HG03354 (cell line): ENCODE data around the gene HEATR5B.
"Not testable (repeated sequence)": the region's sequence is repeated elsewhere in the genome, so short reads cannot be mapped to it uniquely, and the experiment has no call there.

Source experiments
- ATAC-seq: cut with Tn5 transposase; IDR thresholded peaks from one replicate; pipeline ENCODE4 v1.9.1; 2021; ENCODE audit warnings: mild to moderate bottlenecking; ENCODE audit not compliant: unreplicated experiment, poor library complexity, severe bottlenecking

The HEATR5B gene

GRCh38 chr2:37070931-37071330 is 13.2 kb downstream of the HEATR5B start:
- ATAC-seq: no peak

- ATAC-seq: no peak
These were observed 15.5 kb downstream of the HEATR5B start for GRCh38 chr2:37068686-37069085.

DNA sequence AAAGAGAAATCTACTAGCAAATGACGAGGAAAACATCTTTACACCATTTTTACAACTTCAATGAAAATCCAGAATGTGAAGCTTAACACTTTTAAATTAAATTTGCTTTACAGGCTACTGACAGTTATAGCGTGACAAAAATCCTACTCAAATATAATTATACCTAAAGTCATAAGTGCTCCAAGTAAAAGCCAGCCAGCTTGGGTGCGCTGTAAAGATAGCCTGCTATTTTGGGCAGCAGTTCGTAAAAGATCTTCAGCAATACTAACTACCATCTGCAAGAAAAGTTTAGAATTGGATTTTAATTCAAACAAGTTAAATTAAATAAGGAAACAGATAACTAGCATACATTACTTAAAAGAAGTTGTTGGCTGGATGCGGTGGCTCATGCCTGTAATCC is 22.4 kb downstream of the HEATR5B start:
- no peak for ATAC-seq

DNA sequence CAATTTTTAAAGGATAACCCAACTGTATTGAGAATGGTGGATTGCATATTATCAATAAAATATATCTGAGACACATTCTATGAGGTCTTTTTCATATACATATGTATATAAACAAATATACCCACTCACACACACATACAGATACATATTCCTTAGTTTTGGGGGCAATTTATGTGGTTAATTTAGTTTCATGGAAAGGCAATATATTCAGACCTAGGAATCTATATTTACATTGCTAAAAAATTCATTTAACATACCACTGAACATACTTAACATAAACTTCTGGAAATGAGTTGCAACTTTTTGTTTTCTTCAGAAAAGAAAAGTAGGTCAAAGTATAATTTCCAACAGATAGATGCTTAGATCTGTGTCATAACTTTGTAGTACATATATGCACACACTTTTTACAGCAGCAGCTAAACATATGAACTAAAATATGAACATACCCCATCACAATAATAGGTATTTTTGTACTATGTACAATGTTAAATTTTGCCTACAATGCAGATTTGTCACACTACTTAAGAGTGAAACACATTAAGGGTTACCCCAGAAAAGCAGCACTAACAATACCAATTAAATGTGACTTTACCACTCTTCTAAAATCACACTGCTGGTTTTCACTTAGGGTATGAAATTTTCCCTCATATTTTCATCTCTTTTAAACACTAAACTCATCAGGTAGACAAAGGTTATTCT is 23.0 kb downstream of the HEATR5B start:
- no peak for ATAC-seq

DNA sequence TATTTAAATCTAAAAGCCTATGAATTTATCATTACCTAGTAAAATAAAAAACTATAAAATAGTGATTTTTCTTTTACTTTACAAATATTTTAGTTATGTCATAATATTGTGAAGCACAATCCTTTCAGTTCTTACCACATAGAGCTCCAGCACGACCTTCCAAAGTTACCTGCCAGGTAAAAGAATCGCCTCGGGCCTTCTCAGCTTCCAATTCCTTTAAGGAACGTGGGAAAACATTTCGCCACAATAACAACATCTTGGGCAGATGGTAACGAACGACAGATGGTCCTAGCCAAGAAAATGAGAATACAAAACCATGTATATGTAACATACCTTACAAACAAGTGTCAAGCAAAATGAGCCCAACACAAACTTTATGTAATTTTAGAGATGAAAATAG is 23.7 kb downstream of the HEATR5B start:
- no peak for ATAC-seq

DNA sequence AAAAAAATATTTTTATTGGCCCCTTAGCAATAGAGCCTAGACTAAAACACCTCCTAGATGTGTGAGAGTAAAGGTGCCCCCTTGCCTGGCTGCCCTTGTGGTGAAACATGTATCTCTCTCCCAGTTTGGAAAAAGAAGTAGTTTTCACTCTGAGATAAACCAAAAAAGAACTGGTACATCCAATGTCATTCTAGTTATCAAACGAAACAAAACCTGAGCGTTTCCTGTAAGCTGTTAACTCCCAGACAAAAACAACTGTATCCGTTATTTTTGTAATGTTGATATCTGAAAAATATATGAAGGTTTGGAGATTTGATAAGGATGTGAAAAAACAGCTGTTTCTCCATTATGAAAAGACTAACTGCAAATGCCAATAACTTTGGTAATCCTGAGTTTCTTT is 24.3 kb downstream of the HEATR5B start:
- no peak for ATAC-seq

- no peak for ATAC-seq
These were observed 31.4 kb downstream of the HEATR5B start for GRCh38 chr2:37052600-37053332.

GRCh38 chr2:37039580-37039979 is 44.6 kb downstream of the HEATR5B start:
- ATAC-seq: no peak

GRCh38 chr2:37037771-37038170 is 46.4 kb downstream of the HEATR5B start:
- no peak for ATAC-seq

- ATAC-seq: no peak
These were observed 54.4 kb downstream of the HEATR5B start for GRCh38 chr2:37029758-37030157.

GRCh38 chr2:37026050-37026449 is 58.1 kb downstream of the HEATR5B start:
- ATAC-seq: no peak

DNA sequence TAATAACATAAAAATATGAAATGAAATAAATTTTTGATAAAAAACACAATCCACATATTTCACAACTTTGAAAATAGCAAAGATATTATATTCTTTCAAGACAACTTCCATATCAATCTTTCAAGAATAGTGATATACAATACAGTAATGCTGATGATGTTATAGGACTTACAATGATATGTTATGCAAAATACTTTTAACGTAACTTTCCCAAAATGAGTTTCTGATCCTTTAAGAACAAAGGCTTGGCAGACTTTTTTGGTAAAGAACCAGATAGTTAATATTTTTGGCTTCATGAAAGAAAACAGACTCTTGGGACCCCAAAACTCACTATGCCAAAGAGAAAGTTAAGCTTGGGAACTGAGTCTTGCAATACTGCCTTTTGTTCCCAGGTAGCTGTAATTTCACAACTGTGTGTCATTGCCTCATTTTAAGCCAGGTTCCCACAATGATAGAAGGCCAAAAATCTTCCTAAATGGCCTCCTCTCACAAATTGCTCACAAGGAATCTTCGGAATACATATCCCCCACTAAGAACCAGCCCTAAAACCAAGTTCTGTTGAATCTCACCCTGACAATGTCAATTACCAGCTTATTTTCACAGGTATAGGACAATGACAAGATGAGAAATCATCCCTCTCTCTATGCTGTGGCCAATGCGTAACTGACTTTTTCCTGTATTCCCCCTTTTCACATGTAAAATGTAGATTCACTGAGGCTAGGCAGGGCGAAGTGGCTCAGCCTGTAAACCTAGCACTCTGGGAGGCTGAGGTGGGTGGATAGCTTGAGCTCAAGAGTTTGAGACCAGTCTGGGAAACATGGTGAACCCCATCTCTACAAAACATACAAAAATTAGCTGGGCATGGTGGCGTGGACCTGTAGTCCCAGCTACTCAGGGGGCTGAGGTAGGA is 63.0 kb downstream of the HEATR5B start:
- no peak for ATAC-seq

DNA sequence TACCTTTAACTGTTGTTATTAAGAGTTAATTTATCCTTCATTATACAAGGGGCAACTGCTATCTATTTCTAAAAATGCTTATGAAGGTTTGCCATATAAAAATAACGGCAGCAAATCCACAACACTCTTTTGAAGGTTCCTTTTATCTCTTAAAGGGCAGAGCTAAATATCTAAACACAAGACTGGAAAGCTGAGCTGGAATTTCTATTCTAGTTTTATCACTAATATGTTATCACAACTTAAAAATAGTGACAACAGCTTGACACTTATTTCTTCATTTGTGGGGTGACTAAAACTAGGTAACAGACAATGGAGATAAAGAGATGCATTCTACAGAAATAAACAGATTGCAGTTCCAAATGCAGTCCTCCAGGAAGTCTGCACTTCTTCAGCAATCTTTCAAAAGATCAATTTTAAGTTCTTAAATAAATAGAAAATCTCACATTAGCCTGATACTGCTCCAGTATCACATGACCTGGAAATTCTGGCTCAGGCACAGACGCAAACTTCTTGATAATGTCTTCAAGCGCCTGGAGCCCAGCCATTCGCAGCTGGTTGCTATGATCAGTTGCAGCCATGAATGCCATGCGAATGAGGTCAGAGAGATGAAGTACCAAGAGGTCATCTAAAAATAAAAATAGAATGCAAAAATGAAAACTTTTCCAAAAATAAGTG is 63.8 kb downstream of the HEATR5B start:
- no peak for ATAC-seq

GRCh38 chr2:37013315-37013641 is 70.9 kb downstream of the HEATR5B start:
- ATAC-seq: peak; percentile 33

GRCh38 chr2:37011130-37011529 is 73.0 kb downstream of the HEATR5B start:
- ATAC-seq: peak; percentile 37

DNA sequence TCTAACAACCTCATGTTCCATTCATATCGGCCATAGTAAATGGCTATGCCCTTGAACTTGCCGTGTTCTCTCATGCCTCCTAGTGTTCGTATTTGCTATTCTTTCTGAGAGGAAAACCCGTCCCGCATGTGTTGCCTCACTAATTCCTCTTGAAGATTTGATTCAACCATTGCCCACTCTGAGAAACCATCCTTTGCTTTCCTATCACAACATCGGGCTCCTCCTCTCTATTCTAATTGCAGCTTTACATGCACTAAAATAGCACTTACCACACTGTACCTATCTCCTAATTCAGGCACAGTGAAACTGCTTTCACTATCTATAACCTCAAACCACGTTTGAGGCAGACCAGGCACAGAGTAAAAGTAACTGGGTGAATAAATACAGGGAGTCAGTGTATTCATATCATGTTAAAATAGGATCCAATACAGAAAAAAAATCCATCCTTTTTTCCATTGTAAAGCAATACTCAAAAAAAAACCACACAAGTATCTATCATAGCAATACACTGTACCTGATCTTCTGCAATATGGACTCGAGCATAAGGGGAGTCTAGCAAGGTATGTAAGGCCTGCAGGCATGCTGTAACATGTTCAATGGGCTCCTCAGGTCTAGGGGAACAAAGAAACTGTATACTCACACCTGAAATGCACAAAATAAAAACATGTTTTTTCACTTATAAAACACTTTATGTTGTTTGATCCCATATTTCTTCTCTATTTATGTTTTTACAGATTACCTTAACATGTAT is 78.9 kb downstream of the HEATR5B start:
- peak; percentile 100 for ATAC-seq

GRCh38 chr2:37000988-37001556 is 83.1 kb downstream of the HEATR5B start:
- no peak for ATAC-seq

DNA sequence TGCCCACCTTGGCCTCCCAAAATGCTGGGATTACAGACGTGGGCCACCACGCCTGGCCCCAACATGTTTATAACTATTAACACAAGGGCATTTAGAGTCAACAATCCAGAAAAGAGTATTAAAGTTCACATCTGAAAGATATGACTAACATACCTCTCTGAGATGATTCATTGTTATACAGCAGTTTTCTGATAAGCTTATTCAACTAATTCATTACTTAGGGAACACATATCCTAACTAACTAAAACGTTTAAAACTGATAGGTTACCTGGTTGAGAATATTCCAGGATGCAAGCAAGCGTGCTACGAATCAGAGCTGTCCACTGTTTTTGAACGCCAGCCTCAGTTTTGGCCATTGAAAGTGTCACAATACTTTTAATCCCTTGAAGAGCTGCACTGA is 83.9 kb downstream of the HEATR5B start:
- no peak for ATAC-seq

DNA sequence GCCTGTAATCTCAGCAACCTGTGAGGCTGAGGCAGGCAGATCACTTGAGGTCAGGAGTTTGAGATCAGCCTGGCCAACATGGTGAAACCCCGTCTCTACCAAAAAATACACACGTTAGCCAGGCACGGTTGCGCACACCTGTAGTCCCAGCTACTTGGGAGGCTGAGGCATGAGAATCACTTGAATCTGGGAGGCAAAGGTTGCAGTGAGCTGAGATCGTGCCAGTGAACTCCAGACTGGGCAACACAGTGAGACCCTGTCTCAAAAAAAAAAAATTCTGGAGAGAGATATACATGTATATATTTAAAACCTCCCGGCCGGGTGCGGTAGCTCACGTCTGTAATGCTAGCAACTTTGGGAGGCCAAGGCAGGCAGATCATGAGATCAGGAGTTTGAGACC is 84.8 kb downstream of the HEATR5B start:
- ATAC-seq: not testable (repeated sequence)
